Epithelial cell of esophagus (primary cell): ENCODE measurements around the gene CRYBA2.

Source experiments
- DNase-seq: peaks from one replicate; pipeline ENCODE4 v3.0.0; 2010; ENCODE audit warnings: low read depth
- H3K4me3 ChIP-seq: 2 replicates; pipeline ENCODE4 v1.5.1; 2011; ENCODE audit warnings: mild to moderate bottlenecking, low read length, control low read depth
- TF ChIP-seq, protein P1 (sequence below): IDR thresholded peaks from 2 replicates; pipeline ENCODE4 v1.5.1; 2011; ENCODE audit warnings: low read depth, mild to moderate bottlenecking, low read length, control low read depth, inconsistent platforms; ENCODE audit not compliant: insufficient read depth; ENCODE audit errors: missing control alignments

Gene CRYBA2

DNA sequence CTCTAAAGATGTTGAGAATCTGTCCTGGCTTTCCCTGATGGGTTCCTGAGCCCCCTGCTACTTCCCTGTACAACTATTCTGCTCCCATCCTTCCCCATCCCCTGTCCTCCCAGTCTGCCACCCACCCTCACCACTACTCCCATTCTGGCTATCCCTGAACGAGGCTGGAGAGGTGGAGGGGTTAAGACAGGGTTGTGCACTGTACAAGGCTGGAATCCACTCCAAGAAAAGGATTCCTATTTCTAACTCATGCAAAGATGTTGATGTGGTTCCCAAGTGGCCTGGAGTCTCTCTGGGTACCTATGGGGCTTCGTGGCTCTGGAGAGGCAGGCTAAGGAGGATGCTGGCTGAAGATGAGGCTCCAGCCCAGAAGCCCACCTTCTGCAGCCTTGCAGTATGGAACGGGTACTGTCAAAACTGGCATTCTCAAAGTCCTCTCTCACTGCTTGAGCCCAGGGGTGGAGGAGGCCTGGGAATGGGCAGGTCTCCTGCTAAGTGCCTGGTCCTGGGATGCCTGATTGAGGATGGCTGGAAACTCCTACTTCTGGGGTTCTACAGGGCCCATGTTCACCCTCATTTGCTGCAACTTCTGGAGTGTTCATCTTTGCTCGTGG, 7.0 kb downstream of the CRYBA2 start:
- no peak for DNase-seq
- TF ChIP-seq, protein P1, sequence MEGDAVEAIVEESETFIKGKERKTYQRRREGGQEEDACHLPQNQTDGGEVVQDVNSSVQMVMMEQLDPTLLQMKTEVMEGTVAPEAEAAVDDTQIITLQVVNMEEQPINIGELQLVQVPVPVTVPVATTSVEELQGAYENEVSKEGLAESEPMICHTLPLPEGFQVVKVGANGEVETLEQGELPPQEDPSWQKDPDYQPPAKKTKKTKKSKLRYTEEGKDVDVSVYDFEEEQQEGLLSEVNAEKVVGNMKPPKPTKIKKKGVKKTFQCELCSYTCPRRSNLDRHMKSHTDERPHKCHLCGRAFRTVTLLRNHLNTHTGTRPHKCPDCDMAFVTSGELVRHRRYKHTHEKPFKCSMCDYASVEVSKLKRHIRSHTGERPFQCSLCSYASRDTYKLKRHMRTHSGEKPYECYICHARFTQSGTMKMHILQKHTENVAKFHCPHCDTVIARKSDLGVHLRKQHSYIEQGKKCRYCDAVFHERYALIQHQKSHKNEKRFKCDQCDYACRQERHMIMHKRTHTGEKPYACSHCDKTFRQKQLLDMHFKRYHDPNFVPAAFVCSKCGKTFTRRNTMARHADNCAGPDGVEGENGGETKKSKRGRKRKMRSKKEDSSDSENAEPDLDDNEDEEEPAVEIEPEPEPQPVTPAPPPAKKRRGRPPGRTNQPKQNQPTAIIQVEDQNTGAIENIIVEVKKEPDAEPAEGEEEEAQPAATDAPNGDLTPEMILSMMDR = no peak
- no peak overlapping the region for H3K4me3 ChIP-seq

DNA sequence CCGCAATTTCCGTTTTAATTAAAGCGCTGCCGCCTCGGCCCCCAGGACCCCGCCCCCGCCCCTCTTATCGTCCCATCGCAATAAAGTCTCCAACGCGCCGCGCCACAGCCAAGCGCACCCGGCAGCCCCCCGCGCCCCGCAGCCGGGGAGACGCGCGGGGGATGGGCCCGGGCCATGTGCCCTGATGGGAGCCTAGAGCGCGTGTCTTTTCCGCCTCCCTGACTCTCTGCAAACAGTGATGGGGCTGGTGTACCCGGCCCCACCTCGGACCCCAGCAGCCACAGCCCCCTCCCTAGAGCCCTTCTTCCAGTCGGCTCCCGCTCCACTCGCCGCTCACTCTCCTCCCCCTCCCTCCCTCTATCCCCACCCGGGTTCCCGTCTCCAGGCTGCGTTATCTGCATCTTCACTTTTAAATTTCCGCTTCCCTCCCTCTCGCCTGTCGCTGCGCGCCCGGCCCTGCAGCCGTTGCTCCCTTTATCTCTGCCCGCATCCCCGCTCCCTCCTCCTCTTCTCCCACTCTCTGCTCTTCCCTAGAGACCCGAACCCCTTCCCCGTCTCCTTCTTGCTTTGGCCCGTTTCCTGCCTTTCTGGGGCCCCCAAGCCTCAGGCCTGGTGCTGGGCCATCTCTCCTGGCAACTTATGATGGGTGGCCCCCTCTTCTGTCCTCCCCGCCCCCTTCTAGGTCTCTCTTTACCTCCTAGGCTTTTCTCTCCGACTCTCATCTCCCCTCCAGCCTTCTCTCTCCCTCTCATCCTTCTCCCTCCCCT, 7.7 kb downstream of the CRYBA2 start:
- DNase-seq = no peak
- no peak overlapping the region for H3K4me3 ChIP-seq
- TF ChIP-seq, protein P1 = no peak

DNA sequence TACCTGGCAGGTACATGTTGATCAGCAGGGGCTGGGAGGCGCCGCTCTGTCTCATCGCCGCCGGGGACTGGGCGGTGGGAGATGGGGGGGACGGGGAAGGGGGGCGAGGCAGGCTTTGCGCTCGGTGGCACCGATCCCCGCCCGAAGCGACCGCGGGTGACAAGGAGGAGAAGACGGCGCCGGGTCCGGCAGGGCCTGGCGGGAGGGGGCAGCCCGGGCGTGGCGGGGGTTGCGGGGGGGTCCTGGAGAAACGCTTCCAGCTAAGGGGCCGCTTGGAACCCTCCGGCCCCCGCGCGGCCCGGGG, 8.2 kb downstream of the CRYBA2 start, which contains the start of gene FEV:
TSS of gene FEV (minus strand) at position 164 of the 304 bp plus-strand sequence. CDS start at position 55, 109 bp downstream.
- TF ChIP-seq, protein P1 = no peak
- H3K4me3 ChIP-seq = no peak within 1 kb of the TSS
- DNase-seq = no peak

DNA sequence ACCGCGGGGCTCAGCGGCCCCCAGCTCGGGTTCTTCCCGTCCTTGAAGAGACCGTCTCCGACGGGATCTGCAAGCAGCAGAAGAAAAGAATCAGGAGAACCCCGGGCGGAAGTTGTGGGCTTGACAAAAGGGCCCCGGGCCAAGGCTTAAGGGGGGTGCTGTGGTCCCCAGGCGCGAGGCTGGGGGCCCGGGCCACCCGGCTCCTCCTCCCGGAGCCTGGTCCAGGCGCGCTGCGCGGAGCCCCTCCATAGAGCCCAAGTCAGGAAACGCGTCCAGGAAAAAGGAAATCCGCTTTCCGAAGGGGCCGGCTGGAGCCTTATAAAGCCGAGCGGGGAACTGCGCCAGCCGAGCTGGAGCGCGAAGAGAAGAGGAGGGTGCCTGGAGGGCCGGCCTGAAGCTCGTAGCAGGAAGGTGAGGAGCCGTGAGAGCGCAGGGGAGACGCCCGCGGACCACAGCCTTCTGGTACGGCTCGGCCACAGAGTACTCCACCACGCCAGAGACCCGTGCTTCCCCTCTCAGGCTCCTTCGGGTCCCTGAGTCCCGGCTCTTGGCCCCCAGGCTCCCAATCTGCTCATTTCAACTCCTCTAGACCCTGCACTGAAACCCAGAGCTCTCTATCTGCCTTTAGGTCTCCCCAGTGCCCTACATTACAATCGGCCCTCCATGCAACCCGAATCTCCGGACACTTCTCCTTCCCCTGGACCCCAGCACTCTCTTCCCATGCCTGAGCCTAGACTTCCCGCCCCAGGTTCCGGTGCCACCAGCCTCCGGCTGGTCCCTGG, 8.8 kb downstream of the CRYBA2 start:
- TF ChIP-seq, protein P1 = no peak
- DNase-seq = no peak
- H3K4me3 ChIP-seq = no peak overlapping the region

DNA sequence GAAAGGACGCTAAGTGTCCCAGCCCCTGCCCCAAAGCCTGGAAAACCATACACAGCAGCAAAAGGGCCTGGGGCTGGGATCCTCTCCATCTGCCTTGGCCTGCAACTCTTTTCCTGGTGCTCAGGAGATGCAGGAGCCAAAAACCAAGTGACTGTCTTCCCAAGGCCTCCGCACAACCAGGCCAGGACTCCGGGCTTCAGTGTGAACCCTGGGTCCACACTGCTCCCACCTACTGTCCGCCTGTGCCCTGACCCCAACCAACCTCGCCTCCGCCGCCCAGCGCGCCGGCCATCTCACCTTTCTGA, 9.3 kb downstream of the CRYBA2 start:
- DNase-seq = no peak
- H3K4me3 ChIP-seq = no peak overlapping the region
- TF ChIP-seq, protein P1 = no peak

DNA sequence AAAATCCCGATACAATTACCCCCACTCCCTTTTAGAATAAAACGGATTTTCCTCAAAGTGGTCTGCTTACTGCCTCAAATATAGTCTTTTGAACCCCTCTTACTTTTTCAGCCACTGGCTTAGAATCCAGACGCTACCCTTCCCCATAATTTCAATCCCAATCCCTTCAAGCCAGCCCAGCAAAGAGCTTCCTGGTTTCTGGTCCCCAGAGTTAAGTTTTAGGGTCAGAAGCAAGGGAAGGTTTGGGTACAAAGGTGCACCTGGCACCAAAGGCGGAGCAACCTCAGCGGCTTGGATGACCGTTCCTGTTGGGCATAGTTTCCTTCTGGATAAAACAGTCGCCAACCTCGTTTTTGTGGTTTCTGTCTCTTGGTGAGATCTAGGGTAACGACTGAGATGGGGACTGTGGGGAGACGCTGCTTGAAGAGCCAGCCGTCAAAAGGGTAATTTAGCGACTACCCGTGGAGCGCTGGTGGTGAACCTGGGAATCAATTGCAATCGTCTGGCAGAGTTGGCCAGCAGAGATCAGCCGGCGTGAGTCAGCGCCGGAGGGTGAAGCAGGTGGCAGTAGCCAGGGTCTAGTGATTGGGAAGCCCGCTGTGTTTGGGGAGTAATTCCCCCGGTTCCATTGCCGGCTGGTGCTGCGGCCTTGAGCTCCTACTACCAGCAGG, 9.8 kb downstream of the CRYBA2 start:
- H3K4me3 ChIP-seq = no peak overlapping the region
- TF ChIP-seq, protein P1 = no peak
- no peak for DNase-seq
